Measurements from ENCODE around the gene FCN1.

Gene FCN1

GRCh38 chr9:134891713-134892112 is 26.0 kb downstream of the FCN1 start:
- Mint-ChIP-seq H3K9me3 (peaks cover 10% of the 10 kb centered on the region), H3K27me3 (ENCODE audit: low read depth) (peaks cover 12% of the 10 kb centered on the region), H3K27ac (no peak overlapping the region), H3K4me1 (peaks cover 22% of the 10 kb centered on the region), H3K36me3 (ENCODE audit: low read depth) (no peaks in the 10 kb centered on the region), H3K4me3 (no peak overlapping the region)
- no peak for TF ChIP-seq CTCF (IDR thresholded peaks at IDR 0.05; ENCODE audit: unreplicated experiment in 3 of 3)

- Mint-ChIP-seq H3K9me3 (peaks cover 10% of the 10 kb centered on the region), H3K36me3 (ENCODE audit: low read depth) (no peaks in the 10 kb centered on the region), H3K27me3 (ENCODE audit: low read depth) (peaks cover 12% of the 10 kb centered on the region), H3K4me1 (peaks cover 16% of the 10 kb centered on the region), H3K27ac (no peak overlapping the region), H3K4me3 (no peak overlapping the region)
- TF ChIP-seq CTCF (IDR thresholded peaks at IDR 0.05; ENCODE audit: unreplicated experiment in 3 of 3), result no peak
Measured at GRCh38 chr9:134891053-134891452, 26.7 kb downstream of the FCN1 start.

GRCh38 chr9:134890155-134890495 is 27.6 kb downstream of the FCN1 start:
- H3K27me3 Mint-ChIP-seq (ENCODE audit: low read depth), result peaks cover 12% of the 10 kb centered on the region

GRCh38 chr9:134889386-134890154 is 28.1 kb downstream of the FCN1 start:
- Mint-ChIP-seq H3K4me1 (peaks cover 5% of the 10 kb centered on the region), H3K27ac (no peak overlapping the region), H3K4me3 (no peak overlapping the region), H3K27me3 (ENCODE audit: low read depth) (peaks cover 12% of the 10 kb centered on the region), H3K36me3 (ENCODE audit: low read depth) (no peaks in the 10 kb centered on the region), H3K9me3 (peaks cover 2% of the 10 kb centered on the region)
- no peak for TF ChIP-seq CTCF (IDR thresholded peaks at IDR 0.05; ENCODE audit: unreplicated experiment in 3 of 3)

More at GRCh38 chr9:134890155-134890495, 27.6 kb downstream of the FCN1 start:
- peaks cover 7% of the 10 kb centered on the region for H3K9me3 Mint-ChIP-seq
- no peak for TF ChIP-seq CTCF (IDR thresholded peaks at IDR 0.05; ENCODE audit: unreplicated experiment in 3 of 3)
- no peak overlapping the region for H3K4me3 Mint-ChIP-seq
- H3K36me3 Mint-ChIP-seq (ENCODE audit: low read depth), result no peaks in the 10 kb centered on the region
- no peak overlapping the region for H3K27ac Mint-ChIP-seq
- peaks cover 6% of the 10 kb centered on the region for H3K4me1 Mint-ChIP-seq

DNA sequence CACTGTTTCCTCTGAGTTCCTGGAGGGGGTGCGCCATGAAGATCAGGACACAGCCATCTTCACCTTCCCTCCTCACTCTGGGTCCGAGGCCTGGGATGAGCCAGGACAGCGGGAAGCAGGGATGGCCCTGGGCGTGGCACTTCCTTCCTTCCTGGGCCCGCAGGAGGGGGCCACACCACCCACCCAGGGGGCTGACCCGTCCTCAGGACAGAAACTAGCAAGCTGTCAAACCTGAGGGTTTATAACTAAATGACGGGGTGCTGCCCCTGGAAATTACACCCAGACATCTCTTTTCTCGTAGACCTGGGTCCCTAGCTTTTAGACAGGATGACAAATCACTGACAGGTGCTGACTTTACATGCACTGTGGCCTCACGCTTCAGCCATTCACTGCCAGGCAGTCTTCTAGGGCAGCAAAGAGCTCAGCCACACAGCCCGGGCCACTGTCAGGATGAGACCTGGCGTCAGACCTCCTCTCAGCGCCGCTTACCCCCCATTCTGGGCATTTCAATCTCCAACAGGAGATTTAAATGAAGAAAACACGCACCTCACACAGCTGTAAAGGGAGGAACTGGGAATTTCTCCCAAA is 29.0 kb downstream of the FCN1 start:
- TF ChIP-seq CTCF (IDR thresholded peaks at IDR 0.05; ENCODE audit: unreplicated experiment in 3 of 3), result no peak
- no peak overlapping the region for H3K27ac Mint-ChIP-seq

More for the DNA sequence above, 29.0 kb downstream of the FCN1 start:
- Mint-ChIP-seq H3K9me3 (peaks cover 2% of the 10 kb centered on the region), H3K27me3 (ENCODE audit: low read depth) (peaks cover 12% of the 10 kb centered on the region), H3K4me1 (peaks cover 5% of the 10 kb centered on the region), H3K4me3 (no peak overlapping the region), H3K36me3 (ENCODE audit: low read depth) (no peaks in the 10 kb centered on the region)
